ENCODE measurements around the gene TMEM255A. TPM values are rescaled to one million over a fixed set of nuclear protein-coding genes. Genes with fewer than 3 reads are reported as not detected.
A peak's percentile ranks its signal among the peaks of the same experiment; 100 is the strongest.
"Not testable (repeated sequence)": the region's sequence is repeated elsewhere in the genome, so short reads cannot be mapped to it uniquely, and the experiment has no call there.

TMEM255A gene
- 0.05 TPM in 1 of 2 replicates, not detected in the other for total RNA-seq
- 0.92 TPM for polyA plus RNA-seq (2012)

GRCh38 chrX:120310861-120311726 lies at the start of gene TMEM255A:
Gene TMEM255A, minus strand, starts transcription at chrX:120311461. Its CDS starts 152 bp downstream, at chrX:120311309.
- no peak for DNase-seq (ENCODE audit: low read depth)

GRCh38 chrX:120358737-120359456 lies 47.6 kb upstream of the TMEM255A start:
- DNase-seq (ENCODE audit: low read depth): peak; percentile 63

- no peak for DNase-seq (ENCODE audit: low read depth)
These were observed 45.9 kb upstream of the TMEM255A start for GRCh38 chrX:120357186-120357585.

GRCh38 chrX:120356084-120356483 lies 44.8 kb upstream of the TMEM255A start:
- DNase-seq (ENCODE audit: low read depth): no peak

GRCh38 chrX:120350450-120351138 lies 39.3 kb upstream of the TMEM255A start:
- DNase-seq (ENCODE audit: low read depth): peak; percentile 24

- DNase-seq (ENCODE audit: low read depth): not testable (repeated sequence)
These were observed 33.3 kb upstream of the TMEM255A start for GRCh38 chrX:120344566-120344965.

- DNase-seq (ENCODE audit: low read depth): no peak
These were observed 25.6 kb upstream of the TMEM255A start for GRCh38 chrX:120336899-120337298.

GRCh38 chrX:120335289-120335688 lies 24.0 kb upstream of the TMEM255A start:
- DNase-seq (ENCODE audit: low read depth): no peak

GRCh38 chrX:120334603-120335002 lies 23.3 kb upstream of the TMEM255A start:
- DNase-seq (ENCODE audit: low read depth): no peak

GRCh38 chrX:120334151-120334550 lies 22.9 kb upstream of the TMEM255A start:
- DNase-seq (ENCODE audit: low read depth): no peak

- no peak for DNase-seq (ENCODE audit: low read depth)
These were observed 21.1 kb upstream of the TMEM255A start for GRCh38 chrX:120332394-120332793.

- DNase-seq (ENCODE audit: low read depth): peak; percentile 25
These were observed 19.9 kb upstream of the TMEM255A start for GRCh38 chrX:120331116-120331515.

GRCh38 chrX:120321520-120322281 lies 10.4 kb upstream of the TMEM255A start:
- no peak for DNase-seq (ENCODE audit: low read depth)

- DNase-seq (ENCODE audit: low read depth): no peak
These were observed 7.2 kb upstream of the TMEM255A start for GRCh38 chrX:120318411-120318810.

GRCh38 chrX:120316587-120317283 lies 5.5 kb upstream of the TMEM255A start:
- no peak for DNase-seq (ENCODE audit: low read depth)

- DNase-seq (ENCODE audit: low read depth): no peak
These were observed 4.5 kb upstream of the TMEM255A start for GRCh38 chrX:120315776-120316175.

- DNase-seq (ENCODE audit: low read depth): no peak
These were observed 434 bp upstream of the TMEM255A start for GRCh38 chrX:120311727-120312063.

GRCh38 chrX:120309873-120310705 lies 1.2 kb downstream of the TMEM255A start:
- no peak for DNase-seq (ENCODE audit: low read depth)
